Renal cortical epithelial cell (primary cell): ENCODE results near the gene MZT1. TPM values are rescaled to one million over a fixed set of nuclear protein-coding genes. Genes with fewer than 3 reads are reported as not detected.
"Not testable (repeated sequence)": the region's sequence is repeated elsewhere in the genome, so short reads cannot be mapped to it uniquely, and the experiment has no call there.

ENCODE experiments used
- DNase-seq: peaks from one replicate; pipeline ENCODE4 v3.0.0-alpha.2; 2011; ENCODE audit warnings: low read depth
- total RNA-seq: library from RNA; depleted of rRNA; stranded (reverse); fragments of >200 nt; gene quantifications from 2 replicates; pipeline ENCODE4 v1.2.3, GENCODE V29; 2014

MZT1 gene, protein sequence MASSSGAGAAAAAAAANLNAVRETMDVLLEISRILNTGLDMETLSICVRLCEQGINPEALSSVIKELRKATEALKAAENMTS
- total RNA-seq: 7.3 and 21.5 TPM in 2 replicates

DNA sequence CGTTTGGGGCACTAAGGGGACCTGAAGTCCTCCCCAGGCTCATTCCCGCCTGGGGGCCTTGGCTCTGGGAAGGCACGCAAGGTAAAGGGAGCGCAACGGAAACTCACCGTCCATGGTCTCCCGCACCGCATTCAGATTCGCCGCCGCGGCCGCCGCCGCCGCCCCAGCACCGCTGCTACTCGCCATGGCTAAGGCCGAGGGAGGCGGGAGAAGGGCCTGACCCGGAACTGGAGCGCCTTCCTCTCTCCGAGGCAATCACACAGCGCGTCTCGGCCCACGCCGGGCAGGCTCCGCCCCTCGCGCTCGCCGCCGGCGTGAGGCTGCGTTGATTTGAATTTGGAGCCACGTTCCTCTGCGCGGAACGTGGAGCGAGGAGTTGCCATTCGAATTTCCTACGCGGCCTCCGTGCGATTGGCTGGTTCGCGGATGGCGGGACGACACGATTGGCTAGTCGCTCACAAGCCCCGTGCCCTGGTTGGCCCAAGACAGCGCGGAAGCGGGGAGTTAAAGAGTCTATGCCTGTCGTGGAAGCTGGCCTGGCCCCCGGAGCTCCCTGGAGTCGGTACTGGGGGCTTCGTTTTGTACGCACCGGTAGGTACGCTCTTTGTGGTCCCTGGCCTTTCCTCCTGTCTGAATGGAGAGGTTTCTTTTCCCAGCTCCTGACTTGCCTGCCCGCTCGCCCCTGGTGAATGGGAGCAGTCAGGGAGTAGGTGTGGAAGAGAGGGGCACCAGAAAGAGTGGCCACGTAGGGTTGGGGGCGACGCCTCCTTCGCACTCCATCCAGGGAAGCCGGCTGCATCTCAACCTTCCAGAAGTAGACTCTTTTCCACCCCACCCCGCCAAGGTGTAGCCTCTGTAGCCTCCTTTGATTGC lies at the start of gene MZT1, which contains the start of gene BORA:
TSS of gene MZT1 (minus strand) at position 213 of the 873 bp plus-strand sequence. CDS start at position 186, 27 bp downstream.
TSS of gene BORA (plus strand) at position 507 of the 873 bp plus-strand sequence. CDS start 1,018 bp downstream, outside the sequence.
- peak; percentile 95 for DNase-seq

DNA sequence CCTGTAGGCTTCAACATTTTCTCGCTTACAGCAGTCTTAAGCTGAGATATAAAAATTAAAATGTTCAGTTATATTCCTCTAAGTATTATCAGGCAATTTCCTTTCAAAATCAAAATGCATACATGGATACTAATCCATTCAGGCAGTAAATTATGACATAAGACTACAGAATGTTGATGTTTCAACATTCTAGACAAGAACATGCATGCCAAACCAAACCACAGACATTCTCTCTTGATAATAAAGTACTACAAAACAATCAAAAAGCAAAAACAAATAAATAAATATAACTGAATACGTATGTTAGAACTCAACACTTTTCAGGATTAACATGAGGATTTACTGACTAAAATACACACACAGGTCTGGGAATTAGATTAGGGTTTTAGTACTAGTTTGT lies 46.6 kb upstream of the MZT1 start:
- DNase-seq: no peak

DNA sequence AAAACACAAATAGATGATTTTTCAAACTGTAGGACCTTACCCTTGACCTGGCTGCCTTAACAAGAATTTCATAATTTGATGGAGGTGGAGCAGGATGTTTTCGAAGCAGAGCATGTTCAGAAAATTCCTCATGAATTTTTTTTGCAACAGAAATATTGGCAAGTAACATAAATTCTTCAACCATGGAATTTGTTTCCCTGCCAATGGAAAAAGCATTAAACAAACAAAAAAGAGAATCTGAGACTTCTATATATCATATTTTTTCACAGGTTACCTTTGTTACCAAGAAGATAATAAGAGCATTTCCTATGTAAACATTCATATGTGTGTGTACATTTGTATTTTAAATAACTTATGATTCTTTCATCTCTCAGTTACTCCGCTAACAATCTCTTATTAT lies 36.0 kb upstream of the MZT1 start:
- DNase-seq: no peak

DNA sequence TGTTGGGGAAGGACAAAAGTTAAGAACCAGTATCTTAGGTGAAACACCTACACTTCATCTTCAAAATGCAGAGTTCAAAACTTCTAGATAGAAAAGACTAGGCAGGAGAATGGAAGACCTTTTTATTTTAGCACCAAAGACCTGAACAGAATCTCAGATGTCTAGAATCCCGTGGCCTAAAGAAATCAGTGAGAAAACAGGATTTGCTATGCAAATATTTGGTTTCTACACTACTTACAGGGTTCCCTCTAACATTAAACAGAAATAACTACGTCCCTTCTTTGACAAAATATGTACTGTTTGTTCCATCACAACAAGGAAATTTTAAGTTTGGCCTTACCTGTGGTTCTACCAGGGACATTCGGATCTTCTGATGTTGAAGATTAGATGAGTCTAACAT lies 32.8 kb upstream of the MZT1 start:
- no peak for DNase-seq

DNA sequence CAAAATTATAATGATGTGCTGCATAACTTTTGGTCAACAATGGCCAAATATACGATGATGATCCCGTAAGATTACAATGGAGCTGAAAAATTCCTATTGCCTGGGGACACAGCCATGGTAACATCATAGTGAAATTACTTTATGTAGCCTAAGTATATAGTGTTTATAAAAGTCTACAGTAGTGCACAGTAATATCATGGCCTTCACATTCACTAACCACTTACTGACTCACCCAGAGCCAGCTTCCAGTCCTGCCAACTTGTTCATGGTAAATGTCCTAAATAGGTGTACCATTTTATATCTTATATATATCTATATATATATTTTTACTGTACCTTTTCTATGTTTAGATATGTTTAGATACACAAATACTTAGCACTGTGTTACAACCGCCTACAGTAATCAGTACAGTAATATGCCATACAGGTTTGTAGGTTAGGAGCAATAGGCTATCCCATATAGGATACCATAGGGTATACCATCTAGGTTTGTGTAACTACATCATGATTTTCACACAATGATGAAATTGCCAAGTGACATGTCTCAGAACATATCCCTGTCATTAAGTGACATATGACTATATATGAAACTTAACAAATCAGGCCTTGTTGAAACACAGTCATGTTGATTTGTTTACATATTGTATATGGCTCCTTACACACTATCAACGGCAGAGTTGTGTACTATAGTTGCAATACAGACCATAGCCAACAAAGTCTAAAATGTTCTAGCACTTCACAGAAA lies 30.5 kb upstream of the MZT1 start:
- DNase-seq: no peak

DNA sequence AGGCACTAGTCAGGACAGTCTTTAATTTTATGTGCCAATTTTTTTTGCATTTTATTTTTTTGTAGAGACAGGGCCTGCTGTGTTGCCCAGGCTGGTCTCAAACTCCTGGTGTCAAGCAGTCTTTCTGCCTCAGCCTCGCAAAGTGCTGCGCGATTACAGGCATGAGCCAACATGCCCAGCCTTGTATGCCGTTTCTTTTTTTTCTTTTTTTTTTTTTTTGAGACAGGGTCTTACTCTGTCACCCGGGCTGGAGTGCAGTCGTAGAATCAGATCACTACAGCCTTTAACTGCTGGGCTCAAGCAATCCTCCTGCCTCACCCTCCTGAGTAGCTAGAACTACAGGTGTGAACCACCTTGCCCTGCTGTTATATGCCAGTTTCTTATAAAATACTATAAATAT lies 26.7 kb upstream of the MZT1 start:
- no peak for DNase-seq

DNA sequence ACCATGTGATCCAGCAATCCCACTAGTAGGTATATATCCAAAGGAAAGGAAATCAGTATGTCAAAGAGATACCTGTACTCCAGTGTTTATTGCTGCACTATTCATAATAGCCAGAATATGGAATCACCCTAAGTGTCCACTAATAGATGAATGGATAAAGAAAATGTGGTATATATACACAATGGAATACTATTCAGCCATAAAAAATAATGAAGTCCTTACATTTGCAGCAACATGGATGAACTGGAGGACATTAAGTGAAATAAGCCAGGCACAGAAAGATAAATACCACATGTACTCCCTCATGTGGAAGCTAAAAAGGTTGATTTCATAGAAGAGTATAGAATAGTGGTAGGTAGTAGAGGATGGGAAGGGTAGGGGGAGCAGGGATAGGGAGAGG lies 23.8 kb upstream of the MZT1 start:
- no peak for DNase-seq

DNA sequence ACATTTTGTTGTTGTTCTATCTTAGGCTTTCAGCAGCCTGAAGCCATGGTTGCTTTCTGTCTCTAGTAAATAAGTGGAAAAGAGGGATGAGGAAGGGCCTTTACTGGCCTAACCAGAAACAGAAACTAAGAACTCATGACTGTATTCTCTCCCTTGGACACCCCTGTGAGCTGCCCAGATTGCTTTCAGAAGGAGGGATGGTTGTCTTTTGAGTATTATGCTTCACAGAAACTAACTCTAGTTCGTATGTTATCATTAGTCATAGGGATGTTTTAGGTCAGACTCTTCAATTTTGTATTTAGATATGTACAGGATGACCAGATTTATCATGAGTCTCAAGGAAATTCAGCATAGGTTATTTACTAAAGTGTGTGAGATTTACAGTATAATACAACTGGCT lies 17.8 kb upstream of the MZT1 start:
- no peak for DNase-seq

DNA sequence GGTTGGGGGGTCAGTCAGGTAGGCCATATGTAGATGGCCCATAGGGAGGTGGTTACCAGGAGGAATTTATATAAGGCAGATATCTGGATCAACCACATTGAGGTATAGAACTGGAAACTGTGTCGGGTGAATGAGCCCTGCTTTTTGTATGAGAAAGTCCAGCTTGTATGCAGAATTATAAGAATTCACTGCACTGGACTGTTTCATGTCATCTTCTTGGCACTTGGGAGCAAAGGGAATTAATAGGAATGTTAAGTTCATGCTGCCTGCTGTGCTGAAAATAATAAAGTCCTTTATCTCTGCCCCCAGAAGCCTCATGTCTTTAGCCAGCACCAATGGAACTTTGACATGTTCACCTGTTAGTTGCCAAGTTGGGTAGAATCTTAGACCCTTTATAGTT lies 12.6 kb upstream of the MZT1 start:
- no peak for DNase-seq

DNA sequence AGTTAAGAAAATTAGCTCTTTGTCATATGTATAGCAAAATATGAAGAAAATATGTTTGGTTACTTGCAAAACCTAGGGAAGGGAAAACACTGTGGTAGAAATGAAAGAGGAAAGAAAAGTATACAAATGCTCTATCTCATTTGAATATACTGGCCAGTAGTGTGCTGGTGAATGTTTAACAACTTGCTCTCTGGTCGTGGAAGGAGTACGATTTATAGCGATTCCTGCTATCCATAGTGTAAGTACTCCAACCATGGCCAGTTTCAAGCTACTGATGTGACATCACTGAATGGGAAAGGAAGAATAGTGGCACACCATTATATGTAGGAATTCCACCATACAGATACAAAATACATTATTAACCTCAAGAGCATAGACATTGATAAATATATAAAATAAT lies 9.6 kb upstream of the MZT1 start:
- peak; percentile 34 for DNase-seq

DNA sequence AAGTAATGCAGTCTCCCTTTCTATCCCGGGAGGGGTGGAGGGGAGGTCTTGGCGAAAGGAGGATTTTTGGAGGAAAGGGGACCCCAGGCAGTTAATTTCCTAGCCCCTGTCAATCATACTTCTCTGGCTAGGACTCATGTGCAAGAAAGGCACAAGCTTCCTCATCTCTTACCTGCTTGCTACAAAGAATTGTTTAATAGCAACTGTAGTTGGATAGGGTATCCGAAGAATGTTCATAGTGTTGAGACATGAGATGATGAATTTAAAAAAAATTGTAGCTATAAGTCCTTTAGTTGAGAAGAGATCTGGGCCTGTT lies 819 bp upstream of the MZT1 start:
- no peak for DNase-seq

DNA sequence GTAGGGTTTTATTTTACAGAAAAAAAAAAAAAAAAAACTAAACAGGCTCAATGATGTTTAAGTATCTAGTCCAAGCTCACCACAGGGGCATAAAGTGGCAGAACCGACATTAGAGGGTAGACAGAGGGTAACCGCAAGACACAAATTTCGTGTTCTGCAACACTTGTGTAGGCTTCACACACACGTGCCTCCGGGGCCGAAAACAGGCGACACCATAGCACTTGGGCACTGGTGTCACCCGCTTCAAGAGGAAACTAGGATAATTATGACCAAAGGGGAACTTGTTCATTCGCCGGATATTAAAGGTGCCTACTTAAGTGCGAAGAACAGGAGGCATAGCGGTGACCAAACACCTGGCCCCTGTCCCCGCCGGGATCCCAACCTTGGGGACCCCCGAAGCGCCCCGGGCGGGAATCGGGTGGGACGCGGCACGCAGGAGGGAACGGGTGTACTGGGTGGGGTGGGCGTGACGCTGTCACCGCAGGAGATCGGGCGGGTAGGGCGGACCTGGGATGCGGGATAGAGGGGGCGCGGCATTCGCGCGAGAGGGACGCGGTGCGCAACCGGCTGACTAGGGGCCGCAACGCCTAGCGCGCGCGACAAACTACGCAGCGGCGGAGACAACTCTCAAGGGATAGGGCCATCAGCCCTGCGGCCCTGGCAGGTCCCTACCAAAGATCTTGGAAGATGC lies 558 bp downstream of the MZT1 start:
- no peak for DNase-seq

DNA sequence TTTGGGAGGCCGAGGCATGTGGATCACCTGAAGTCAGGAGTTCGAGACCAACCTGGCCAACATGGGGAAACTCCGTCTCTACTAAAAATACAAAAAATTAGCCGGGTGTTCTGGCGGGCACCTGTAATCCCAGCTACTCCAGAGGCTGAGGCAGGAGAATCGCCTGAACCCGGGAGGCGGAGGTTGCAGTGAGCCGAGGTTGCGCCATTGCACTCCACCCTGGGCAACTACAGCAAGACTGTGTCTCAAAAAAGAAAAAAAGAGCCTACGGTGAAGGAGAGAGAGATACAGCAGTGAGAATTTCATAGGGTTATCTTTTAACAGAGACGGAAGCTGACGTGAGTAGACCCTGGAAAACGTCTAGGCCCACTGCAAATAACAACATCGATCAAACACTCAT lies 1.2 kb downstream of the MZT1 start:
- DNase-seq: not testable (repeated sequence)

DNA sequence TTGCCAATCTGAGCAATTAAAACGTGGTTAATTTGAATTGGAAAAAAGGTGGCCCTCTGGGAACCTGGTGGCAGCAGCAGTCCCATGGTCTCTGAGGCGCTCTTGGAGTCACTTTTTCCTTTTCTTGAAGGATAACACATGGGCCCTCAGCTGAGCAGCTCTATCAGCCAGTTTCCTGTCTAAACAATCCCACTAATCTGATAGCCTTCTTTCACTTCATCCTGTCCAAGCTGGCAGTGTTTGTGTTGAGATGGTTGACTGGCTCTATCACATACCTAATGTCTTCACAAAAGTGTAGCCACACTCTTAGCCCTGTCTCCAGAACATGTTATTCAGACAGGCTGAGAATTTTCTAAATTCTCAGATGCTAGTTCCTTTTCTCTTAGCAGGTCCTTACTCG lies 10.7 kb downstream of the MZT1 start:
- DNase-seq: peak; percentile 66

DNA sequence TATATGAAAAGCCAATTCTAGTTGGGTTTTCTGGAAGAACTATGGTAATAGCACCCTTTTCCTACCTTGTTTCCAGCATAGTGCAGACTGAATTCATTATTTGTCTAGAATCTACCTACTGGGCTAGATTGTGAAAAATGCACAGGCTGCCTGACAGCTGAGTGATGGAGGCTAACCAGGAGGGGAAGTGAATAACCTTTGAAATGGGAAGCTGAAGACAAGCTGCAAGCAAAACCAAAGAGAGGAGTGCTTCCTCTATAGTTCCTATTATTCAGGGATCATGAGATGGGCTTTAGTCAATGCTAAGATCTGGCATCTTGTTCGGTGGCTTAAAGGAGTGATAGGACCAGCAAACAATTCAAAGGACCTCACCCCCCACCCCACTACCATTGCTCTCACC lies 26.9 kb downstream of the MZT1 start:
- DNase-seq: no peak

DNA sequence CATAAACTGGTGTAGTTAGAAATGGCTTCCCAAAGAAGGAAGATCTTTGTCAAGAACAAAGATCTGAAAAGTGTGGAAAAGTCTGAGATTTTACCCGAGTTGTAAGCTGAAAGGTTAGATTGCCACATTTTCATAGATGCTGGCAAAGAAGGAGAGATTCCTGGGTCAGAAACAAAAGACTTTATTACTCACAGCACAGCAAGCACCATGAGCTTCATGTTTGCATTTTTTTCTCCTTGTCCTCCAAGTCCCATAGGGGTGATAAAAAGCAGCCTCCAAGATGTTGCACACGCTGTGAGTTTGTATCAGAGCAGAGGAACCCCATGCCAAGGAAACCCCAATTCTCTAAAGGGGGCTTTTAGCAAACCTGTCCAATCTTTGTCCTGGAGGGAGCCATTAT lies 29.3 kb downstream of the MZT1 start:
- DNase-seq: no peak

DNA sequence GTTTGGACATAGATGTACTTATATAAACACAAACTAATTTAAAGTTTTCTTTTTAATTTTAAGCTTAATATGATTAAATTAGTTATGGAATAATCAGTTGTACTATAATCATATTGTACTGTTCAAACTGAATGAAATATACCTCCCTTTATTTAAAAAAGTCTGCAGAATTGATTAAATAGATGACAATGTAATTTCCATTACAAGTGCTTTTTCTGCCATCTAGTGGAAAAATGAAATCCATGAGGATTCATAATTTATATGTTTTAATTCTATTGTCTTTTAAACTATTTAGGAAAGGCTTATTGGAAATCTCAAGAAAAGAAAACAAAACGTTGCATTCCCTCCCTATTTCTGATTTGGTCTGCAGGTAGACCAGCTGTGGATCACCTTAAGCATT lies 30.9 kb downstream of the MZT1 start:
- DNase-seq: peak; percentile 25

DNA sequence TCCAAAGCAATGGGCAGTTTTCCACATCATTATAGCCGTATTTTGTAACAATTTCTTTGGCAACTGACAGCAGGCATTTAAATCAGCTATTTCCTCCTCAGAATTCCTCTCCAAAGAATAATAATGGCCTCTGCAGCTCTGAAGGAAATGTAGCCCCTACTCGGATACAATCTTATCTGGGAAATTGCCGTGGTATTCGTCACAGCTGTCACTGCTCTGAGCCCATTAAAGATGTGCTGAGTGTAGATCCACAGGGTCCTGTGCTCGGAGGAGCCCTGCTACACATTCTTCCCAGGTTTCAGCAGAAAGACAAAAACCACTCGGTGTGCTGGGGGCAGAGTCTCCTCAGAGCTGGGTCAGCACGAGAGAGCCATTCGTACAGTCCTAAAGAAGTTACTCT lies 33.1 kb downstream of the MZT1 start:
- DNase-seq: no peak

DNA sequence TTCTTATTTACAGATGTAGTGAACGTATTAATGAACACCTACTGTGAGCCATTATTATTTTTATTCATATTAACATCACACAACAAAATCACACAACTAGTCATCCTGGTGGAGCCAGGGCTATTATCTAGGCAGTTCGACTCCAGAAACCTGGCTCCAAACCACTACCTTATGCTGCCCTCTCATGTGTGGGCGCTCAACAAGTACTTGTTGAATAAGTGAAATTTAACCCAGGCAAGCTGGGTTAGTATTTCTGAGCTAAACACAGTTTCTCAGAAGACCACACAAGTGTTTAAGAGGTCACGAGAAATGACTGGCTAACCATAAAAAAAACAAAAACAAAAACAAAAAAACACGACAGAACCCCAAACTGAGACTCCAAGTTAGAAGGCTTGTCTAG lies 33.6 kb downstream of the MZT1 start:
- no peak for DNase-seq

DNA sequence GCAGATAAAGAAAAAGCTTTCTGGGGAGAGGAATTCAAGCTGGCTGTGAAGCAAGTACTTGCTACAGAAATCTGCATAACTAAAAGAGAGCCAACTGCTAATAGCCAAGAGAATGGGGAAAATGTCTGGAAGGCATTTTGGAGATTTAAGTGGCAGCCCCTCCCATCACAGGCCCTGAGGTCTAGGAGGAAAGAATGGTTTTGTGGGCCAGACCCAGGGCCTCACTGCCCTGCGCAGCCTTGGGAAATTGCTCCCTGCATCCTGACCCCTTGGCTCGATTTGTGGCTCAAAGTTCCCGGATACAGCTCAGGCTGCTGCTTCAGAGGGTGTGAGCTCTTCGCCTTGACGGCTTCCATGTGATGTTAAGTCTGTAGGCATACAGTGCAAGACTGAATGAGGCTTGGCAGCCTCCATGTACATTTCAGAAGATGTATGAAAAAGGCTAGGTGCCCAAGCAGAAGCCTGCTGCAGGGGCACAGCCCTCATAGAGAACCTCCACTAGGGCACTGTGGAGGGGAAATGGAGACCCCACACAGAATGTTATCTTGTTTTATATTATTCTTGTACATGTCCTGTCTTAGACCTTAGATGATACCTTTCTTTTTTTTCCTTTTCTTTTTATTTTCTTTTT lies 34.4 kb downstream of the MZT1 start:
- no peak for DNase-seq

DNA sequence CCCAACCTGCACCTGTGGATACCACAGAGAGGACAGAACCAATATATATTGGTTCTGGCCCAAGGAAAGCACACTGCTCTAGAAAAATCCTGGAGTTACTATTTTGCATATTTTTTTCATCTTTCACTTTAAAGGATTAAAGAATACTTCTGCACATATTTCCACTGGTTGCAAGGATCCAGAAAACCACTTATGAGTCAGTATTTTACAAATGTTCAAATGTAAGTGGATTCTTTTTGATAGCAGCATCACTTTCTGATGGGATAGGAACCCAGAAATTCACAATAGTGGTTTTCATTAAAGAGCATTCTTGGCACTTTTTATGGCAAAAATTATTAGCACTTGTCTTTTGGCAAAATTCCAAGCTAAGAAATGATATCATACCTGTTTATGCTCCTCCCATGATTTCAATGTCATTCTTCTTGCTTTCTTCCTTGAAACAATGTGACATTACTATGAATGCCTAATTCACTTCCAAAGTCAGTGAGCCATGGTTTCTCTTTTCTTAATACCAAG lies 38.2 kb downstream of the MZT1 start:
- no peak for DNase-seq

DNA sequence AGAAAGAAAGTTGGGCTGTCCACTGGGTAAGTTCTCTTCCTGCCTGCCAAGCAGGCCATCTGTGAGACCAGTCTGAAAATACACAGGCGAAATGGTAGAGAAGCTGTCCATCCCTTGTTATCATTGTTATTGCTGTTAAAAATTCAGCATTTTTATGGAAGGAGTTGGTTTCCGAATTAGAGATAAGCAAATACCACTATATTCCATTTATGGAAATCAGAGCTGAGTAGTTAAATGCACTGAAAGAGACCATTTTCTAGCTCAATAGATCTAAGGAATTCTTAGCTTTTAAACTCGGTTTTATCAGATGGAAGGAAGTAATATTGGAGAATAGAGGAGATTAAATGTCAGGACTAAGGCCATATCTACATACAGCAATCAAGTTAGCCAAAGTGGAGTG lies 40.7 kb downstream of the MZT1 start:
- no peak for DNase-seq
